Left cardiac atrium (tissue), 4 donors: ENCODE results near the gene PEDS1. TPM values are rescaled to one million over a fixed set of nuclear protein-coding genes. Genes with fewer than 3 reads are reported as not detected.
"Not testable (repeated sequence)": the region's sequence is repeated elsewhere in the genome, so short reads cannot be mapped to it uniquely, and the experiment has no call there.

Experiments
- ATAC-seq, 2 donors: fragments of 200-7000 bp; cut with Tn5 transposase; one replicate each; pipeline ENCODE4 v1.9.1; 2020; ENCODE audit warnings: mild to moderate bottlenecking in 2 of 2, moderate library complexity in 2 of 2
- DNase-seq: peaks from one replicate; pipeline ENCODE4 v3.0.0-alpha.2; 2020
- intact Hi-C, 2 donors: fragments of 100-400 bp; cut with DNase I; formaldehyde crosslinking; loops; one replicate each; pipeline versions ENCODE4 v1.14.1 to v1.15.1; 2022 to 2023
- total RNA-seq, 2 donors: library from RNA; stranded (reverse); fragmentation: NEBNext Ultra II Directional; extraction: Animal tissue kit (Norgen Biotek cat#: 25700); gene quantifications; one replicate each; pipeline ENCODE4 v1.2.1, GENCODE V29; 2021
- donor health status: DM: no; HTN: yes; CAD: no.
- donor health status: DM: no; HTN: yes; CAD: no; lungs with severe emphysema.
- donor health status: DM: yes; HTN: yes; CAD: no.
- donor health status: Dilated cardiomyopathy.

Gene PEDS1
- total RNA-seq, 2 donors from 2014 or later, result 17.7 to 21.8 TPM

GRCh38 chr20:50111120-50111828 is 42.2 kb downstream of the PEDS1 start:
- intact Hi-C loops, result no loop called here
- ATAC-seq, result no peak
- no peak for DNase-seq

- intact Hi-C loops, result no loop called here
- DNase-seq (no peak), ATAC-seq (no peak)
Observed at GRCh38 chr20:50110141-50111047, 43.1 kb downstream of the PEDS1 start.

- ATAC-seq (no peak), DNase-seq (no peak)
- intact Hi-C loops, result no loop called here
Observed at GRCh38 chr20:50108556-50109235, 44.8 kb downstream of the PEDS1 start.

- no peak for DNase-seq
- intact Hi-C loops, result no loop called here
- ATAC-seq, result no peak
Observed at GRCh38 chr20:50107796-50108331, 45.7 kb downstream of the PEDS1 start.

- DNase-seq (no peak), ATAC-seq (no peak)
- intact Hi-C loops, result no loop called here
Observed at GRCh38 chr20:50107086-50107660, 46.4 kb downstream of the PEDS1 start.

- ATAC-seq, DNase-seq, intact Hi-C loops: not testable (repeated sequence)
Observed at GRCh38 chr20:50106669-50107068, 46.9 kb downstream of the PEDS1 start.

Other genes with a start within 250 kb of the PEDS1 start
- gene SPATA2, start 238.2 kb downstream of the PEDS1 start, total RNA-seq, result 1 to 10 TPM; 6.5 to 6.8 TPM
- 10 to 100 TPM; 44.5 to 48.7 TPM for gene RNF114, start 217.3 kb downstream of the PEDS1 start, total RNA-seq
- gene SNAI1, start 170.7 kb downstream of the PEDS1 start, total RNA-seq, result 1 to 10 TPM; 2.7 to 8.5 TPM
- 100 to 1,000 TPM in 1 of 2 donors, 10 to 100 TPM in 1; 77.4 to 109 TPM for gene UBE2V1, start 40.6 kb downstream of the PEDS1 start, total RNA-seq
- 100 to 1,000 TPM in 1 of 2 donors, 10 to 100 TPM in 1; 73.2 to 111 TPM for gene CEBPB, start 37.1 kb upstream of the PEDS1 start, total RNA-seq